Rectal smooth muscle tissue (tissue), 1 donor: ENCODE results near the gene GPR150.

Experiments used
- H3K27ac ChIP-seq: one replicate; pipeline ENCODE4 v1.7.0; 2013; ENCODE audit warnings: low read depth, low read length, inconsistent platforms
- H3K27me3 ChIP-seq: one replicate; pipeline ENCODE4 v1.7.0; 2013; ENCODE audit warnings: low read length; ENCODE audit not compliant: control insufficient read depth, insufficient read depth
- H3K36me3 ChIP-seq: one replicate; pipeline ENCODE4 v1.7.0; 2013; ENCODE audit warnings: low read length; ENCODE audit not compliant: control insufficient read depth, insufficient read depth
- H3K4me1 ChIP-seq: one replicate; pipeline ENCODE4 v1.7.0; 2013; ENCODE audit warnings: low read length; ENCODE audit not compliant: control insufficient read depth, insufficient read depth
- H3K4me3 ChIP-seq: one replicate; pipeline ENCODE4 v1.7.0; 2013; ENCODE audit warnings: low read length
- H3K9ac ChIP-seq: one replicate; pipeline ENCODE4 v1.7.0; 2013; ENCODE audit warnings: low read length

Gene GPR150

DNA sequence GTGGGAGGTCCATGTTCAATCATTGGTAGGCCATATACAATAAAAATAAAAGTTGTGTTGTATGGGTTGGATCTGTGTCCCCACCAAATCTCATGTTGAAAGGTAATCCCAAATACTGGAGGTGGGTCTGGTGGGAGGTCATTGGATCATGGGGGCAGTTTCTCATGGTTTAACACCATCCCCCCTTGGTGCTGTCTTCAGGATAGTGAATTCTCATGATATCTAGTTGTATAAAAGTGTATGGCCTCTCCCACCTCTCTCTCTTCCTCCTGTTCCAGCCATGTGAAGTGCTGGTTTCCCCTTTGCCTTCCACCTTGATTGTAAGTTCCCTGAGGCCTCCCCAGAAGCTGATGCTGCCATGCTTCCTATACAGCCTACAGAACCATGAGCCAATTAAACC lies 47.8 kb downstream of the GPR150 start:
- Histone ChIP-seq H3K9ac (no peak overlapping the region), H3K36me3 (no peaks in the 10 kb centered on the region), H3K4me1 (peaks cover 26% of the 10 kb centered on the region), H3K4me3 (no peak overlapping the region), H3K27me3 (no peaks in the 10 kb centered on the region), H3K27ac (no peak overlapping the region)

DNA sequence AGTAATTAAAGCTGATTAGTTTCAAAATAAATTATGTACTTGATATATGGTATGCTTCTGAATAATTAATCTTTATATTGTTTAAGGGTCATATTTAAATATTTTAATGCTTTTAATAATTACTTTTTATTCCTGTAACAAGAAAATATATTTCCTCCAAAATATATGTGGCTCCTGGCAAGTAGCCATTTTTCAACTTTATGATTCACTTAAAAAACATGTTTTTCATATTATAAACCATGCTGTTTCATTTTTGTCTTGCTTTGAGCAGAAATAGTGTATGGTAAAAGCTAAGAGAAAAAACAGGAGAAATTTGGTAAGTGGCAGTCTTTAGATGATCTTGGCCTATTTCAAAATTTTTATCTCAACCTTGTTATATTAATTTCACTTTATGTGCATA lies 48.3 kb downstream of the GPR150 start:
- H3K9ac ChIP-seq = no peak overlapping the region
- peak overlapping the region; percentile 87 for H3K27ac ChIP-seq
- no peak overlapping the region for H3K4me3 ChIP-seq
- H3K4me1 ChIP-seq = peaks cover 26% of the 10 kb centered on the region
- no peaks in the 10 kb centered on the region for H3K36me3 ChIP-seq
- no peaks in the 10 kb centered on the region for H3K27me3 ChIP-seq

DNA sequence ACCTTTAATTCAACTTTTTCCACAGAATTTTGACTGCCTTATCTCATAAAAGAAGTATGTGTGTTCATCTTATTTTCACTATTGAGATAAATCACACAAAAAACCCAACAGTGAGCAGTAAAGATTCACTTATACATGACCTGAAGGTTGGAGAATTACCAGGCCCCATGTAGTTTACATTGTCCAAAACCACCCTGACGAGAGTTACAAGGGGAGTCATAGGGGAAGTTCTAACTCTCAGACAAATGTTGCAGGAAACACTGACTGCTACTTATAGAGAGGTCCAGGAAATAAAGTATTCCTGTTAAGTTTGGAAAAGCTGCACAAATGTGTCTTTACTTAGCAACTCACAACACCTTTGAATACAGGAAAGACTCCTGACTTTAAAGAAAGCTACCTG lies 48.8 kb downstream of the GPR150 start:
- Histone ChIP-seq H3K4me3 (no peak overlapping the region), H3K27me3 (no peaks in the 10 kb centered on the region), H3K4me1 (peaks cover 26% of the 10 kb centered on the region), H3K27ac (peak overlapping the region; percentile 87), H3K36me3 (no peaks in the 10 kb centered on the region), H3K9ac (no peak overlapping the region)

DNA sequence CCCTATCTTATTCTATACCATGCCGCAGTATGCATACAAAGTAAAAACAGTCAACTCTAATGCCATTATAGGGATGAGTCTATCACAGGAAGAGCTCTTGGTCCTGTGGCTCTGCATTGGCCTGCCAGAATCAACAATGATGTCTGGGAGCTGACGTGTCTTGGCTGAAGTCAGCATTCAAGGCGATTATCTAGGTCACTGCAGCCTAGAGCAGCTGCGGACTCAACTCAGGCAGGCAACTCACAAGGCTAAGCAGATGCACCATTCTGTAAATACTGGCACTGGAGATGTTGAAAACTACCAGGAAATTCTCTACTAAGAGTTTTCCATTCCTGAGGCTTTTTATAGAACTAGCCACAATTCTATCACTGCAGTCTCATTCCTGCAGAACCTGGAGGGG lies 49.7 kb downstream of the GPR150 start:
- Histone ChIP-seq H3K27me3 (no peaks in the 10 kb centered on the region), H3K9ac (no peak overlapping the region), H3K36me3 (no peaks in the 10 kb centered on the region), H3K4me3 (no peak overlapping the region), H3K4me1 (peaks cover 23% of the 10 kb centered on the region), H3K27ac (peak overlapping the region; percentile 87)

- Histone ChIP-seq H3K9ac (no peak overlapping the region), H3K27ac (peak overlapping the region; percentile 87), H3K4me1 (peaks cover 21% of the 10 kb centered on the region), H3K27me3 (no peaks in the 10 kb centered on the region), H3K4me3 (no peak overlapping the region), H3K36me3 (no peaks in the 10 kb centered on the region)
Measured at GRCh38 chr5:95669985-95670384, 50.1 kb downstream of the GPR150 start.

GRCh38 chr5:95670568-95670967 lies 50.7 kb downstream of the GPR150 start:
- Histone ChIP-seq H3K4me3 (no peak overlapping the region), H3K27me3 (no peaks in the 10 kb centered on the region), H3K27ac (peak overlapping the region; percentile 87), H3K36me3 (no peaks in the 10 kb centered on the region), H3K4me1 (peaks cover 21% of the 10 kb centered on the region), H3K9ac (no peak overlapping the region)
